ENCODE data around the gene SDK2. TPM values are rescaled to one million over a fixed set of nuclear protein-coding genes. Genes with fewer than 3 reads are reported as not detected.

Gene SDK2
- total and polyA plus RNA-seq, 2 of the 8 experiments (the other 6 are each of a cell fraction or from before 2014, with no cell fraction given), result 3.9 to 4.1 TPM

- TF ChIP-seq NANOG (IDR thresholded peaks at IDR 0.05; ENCODE audit: insufficient read depth, low read depth, low read length, poor library complexity, severe bottlenecking), result no peak
- no peak for TF ChIP-seq CTBP2 (IDR thresholded peaks at IDR 0.05; ENCODE audit: borderline replicate concordance, insufficient read depth, insufficient read length, low read length)
- TF ChIP-seq JUN (IDR thresholded peaks at IDR 0.05; ENCODE audit: low read depth, low read length), result no peak
- TF ChIP-seq TAF1 (IDR thresholded peaks at IDR 0.05; ENCODE audit: low read depth, low read length), result no peak
Observed at GRCh38 chr17:73516431-73516830, 127.8 kb downstream of the SDK2 start (continued).
